GM23338 (cell line): ENCODE results near the gene CDKAL1. TPM values are rescaled to one million over a fixed set of nuclear protein-coding genes. Genes with fewer than 3 reads are reported as not detected.
A peak's percentile ranks its signal among the peaks of the same experiment; 100 is the strongest.

ENCODE experiments used
- ATAC-seq: fragments of 200-7000 bp; cut with Tn5 transposase; 3 replicates; pipeline ENCODE4 v1.9.1; 2020
- DNase-seq: peaks from one replicate; pipeline ENCODE4 v3.0.0-alpha.2; 2015; ENCODE audit warnings: low spot score
- H2AFZ ChIP-seq: fragments of 200-600 bp; sonication (generic); 2 replicates; pipeline ENCODE4 v1.8.0; 2016; ENCODE audit warnings: antibody characterized with exemption, mild to moderate bottlenecking, moderate library complexity
- H3F3A ChIP-seq: fragments of 200-600 bp; sonication (generic); replicated peaks from 2 replicates; pipeline ENCODE4 v1.8.0; 2017; ENCODE audit warnings: antibody characterized with exemption, mixed run types, low read depth
- H3K27ac ChIP-seq: fragments of 200-600 bp; sonication (generic); 2 replicates; pipeline ENCODE4 v1.6.1; 2016; ENCODE audit warnings: low read depth
- H3K27me3 ChIP-seq: fragments of 200-600 bp; sonication (generic); 2 replicates; pipeline ENCODE4 v1.8.0; 2016; ENCODE audit warnings: mild to moderate bottlenecking, mixed run types, moderate library complexity; ENCODE audit not compliant: insufficient read depth
- H3K36me3 ChIP-seq: fragments of 200-600 bp; sonication (generic); 2 replicates; pipeline ENCODE4 v1.8.0; 2016; ENCODE audit warnings: mild to moderate bottlenecking; ENCODE audit not compliant: insufficient read depth
- H3K4me1 ChIP-seq: fragments of 200-600 bp; sonication (generic); 2 replicates; pipeline ENCODE4 v1.8.0; 2016; ENCODE audit warnings: mild to moderate bottlenecking, moderate library complexity; ENCODE audit not compliant: insufficient read depth
- H3K4me2 ChIP-seq: fragments of 200-600 bp; sonication (generic); 2 replicates; pipeline ENCODE4 v1.7.1; 2017; ENCODE audit warnings: mixed run types
- H3K4me3 ChIP-seq: fragments of 200-600 bp; sonication (generic); 2 replicates; pipeline ENCODE4 v1.6.1; 2016; ENCODE audit warnings: mixed run types
- H3K79me2 ChIP-seq: fragments of 200-600 bp; sonication (generic); replicated peaks from 2 replicates; pipeline ENCODE4 v1.8.0; 2017; ENCODE audit warnings: mild to moderate bottlenecking; ENCODE audit not compliant: insufficient read depth
- H3K9me2 ChIP-seq: fragments of 200-600 bp; sonication (generic); 2 replicates; pipeline ENCODE4 v1.8.0; 2017; ENCODE audit not compliant: insufficient read depth
- H4K20me1 ChIP-seq: fragments of 200-600 bp; sonication (generic); replicated peaks from 2 replicates; pipeline ENCODE4 v1.8.0; 2017; ENCODE audit warnings: mild to moderate bottlenecking; ENCODE audit not compliant: insufficient read depth
- H3K27ac Mint-ChIP-seq: 2 replicates; pipeline ENCODE4 v1.8.0; 2020; ENCODE audit warnings: inconsistent platforms, mild to moderate bottlenecking, moderate library complexity, mixed read lengths
- H3K27me3 Mint-ChIP-seq: 3 replicates; pipeline ENCODE4 v1.8.0; 2022; ENCODE audit warnings: low read depth, mild to moderate bottlenecking, moderate library complexity, mixed read lengths, inconsistent platforms; ENCODE audit not compliant: insufficient read depth, poor library complexity
- H3K36me3 Mint-ChIP-seq: 3 replicates; pipeline ENCODE4 v1.8.0; 2021; ENCODE audit warnings: low read depth, mild to moderate bottlenecking, inconsistent platforms, moderate library complexity, mixed read lengths
- H3K4me1 Mint-ChIP-seq: 3 replicates; pipeline ENCODE4 v1.8.0; 2020; ENCODE audit warnings: mild to moderate bottlenecking, inconsistent platforms, mixed read lengths
- H3K4me3 Mint-ChIP-seq: 3 replicates; pipeline ENCODE4 v1.8.0; 2021; ENCODE audit warnings: moderate library complexity, mild to moderate bottlenecking, inconsistent platforms, mixed read lengths
- H3K9me3 Mint-ChIP-seq: 3 replicates; pipeline ENCODE4 v1.8.0; 2020; ENCODE audit warnings: moderate library complexity, mild to moderate bottlenecking, inconsistent platforms, mixed read lengths
- CREB1 ChIP-seq: fragments of 250-450 bp; sonication (Bioruptor Pico); IDR thresholded peaks from 2 replicates; pipeline ENCODE4 v1.5.0; 2020; ENCODE audit warnings: low read depth, mild to moderate bottlenecking, moderate library complexity
- ETS1 ChIP-seq: IDR thresholded peaks from 2 replicates; pipeline ENCODE4 v1.6.1; 2016; ENCODE audit warnings: antibody characterized with exemption
- EZH2 ChIP-seq: fragments of 200-600 bp; sonication (generic); IDR thresholded peaks from one replicate; pipeline ENCODE4 v1.8.0; 2017; ENCODE audit warnings: antibody characterized with exemption, mild to moderate bottlenecking, low read depth; ENCODE audit not compliant: unreplicated experiment
- EZH2phosphoT487 ChIP-seq: fragments of 200-600 bp; sonication (generic); IDR thresholded peaks from one replicate; pipeline ENCODE4 v1.8.1; 2018; ENCODE audit warnings: antibody characterized with exemption; ENCODE audit not compliant: unreplicated experiment
- JUNB ChIP-seq: IDR thresholded peaks from one replicate; pipeline ENCODE4 v1.6.1; 2016; ENCODE audit warnings: antibody characterized with exemption; ENCODE audit not compliant: unreplicated experiment
- NANOG ChIP-seq: IDR thresholded peaks from 2 replicates; pipeline ENCODE4 v1.6.1; 2016; ENCODE audit warnings: antibody characterized with exemption, borderline replicate concordance
- REST ChIP-seq: IDR thresholded peaks from one replicate; pipeline ENCODE4 v1.6.1; 2018; ENCODE audit warnings: antibody characterized with exemption; ENCODE audit not compliant: unreplicated experiment
- ZNF114 ChIP-seq: fragments of 250-450 bp; sonication (Bioruptor Pico); IDR thresholded peaks from 2 replicates; pipeline ENCODE4 v1.5.0; 2020; ENCODE audit warnings: mild to moderate bottlenecking, moderate library complexity
- ZNF331 ChIP-seq: fragments of 250-450 bp; sonication (Bioruptor Pico); IDR thresholded peaks from 2 replicates; pipeline ENCODE4 v1.5.0; 2020; ENCODE audit warnings: low read depth, mild to moderate bottlenecking, moderate library complexity
- polyA plus RNA-seq: library from polyadenylated mRNA; unstranded; fragments of >200 nt; fragmentation: Nextera tagmentation; extraction: Ambion mirVana; gene quantifications from 2 replicates; pipeline ENCODE4 v1.2.1, GENCODE V29; 2016
- total RNA-seq: library from RNA; depleted of rRNA; stranded (reverse); fragments of >200 nt; shearing (Covaris generic); gene quantifications from 2 replicates; pipeline ENCODE4 v1.2.3, GENCODE V29; 2014
- TF ChIP-seq, protein P1 (sequence below), 2 experiments: fragments of 200-600 bp in 1 of 2; sonication (generic) in 1 of 2; conservative IDR thresholded peaks; 2 replicates each; pipeline versions ENCODE4 v1.5.1 to v1.6.1; 2016 to 2017; ENCODE audit warnings: antibody characterized with exemption in 2 of 2, low read depth in 2 of 2, mild to moderate bottlenecking in 2 of 2, moderate library complexity in 1 of 2

CDKAL1 gene
- total and polyA plus RNA-seq, 2 experiments from 2014 or later, result 17.8 to 35.0 TPM

- no peak overlapping the region for H3K4me3 Mint-ChIP-seq
- Histone ChIP-seq H3K27me3 (no peaks in the 10 kb centered on the region), H3K4me3 (no peak overlapping the region), H3F3A (no peaks in the 10 kb centered on the region), H3K27ac (no peak overlapping the region), H4K20me1 (no peaks in the 10 kb centered on the region), H3K4me1 (peaks cover 29% of the 10 kb centered on the region), H2AFZ (no peak overlapping the region), H3K9me2 (no peaks in the 10 kb centered on the region), H3K4me2 (no peak overlapping the region), H3K79me2 (peaks cover 13% of the 10 kb centered on the region), H3K36me3 (no peaks in the 10 kb centered on the region)
- H3K27ac Mint-ChIP-seq, result no peak overlapping the region
- no peaks in the 10 kb centered on the region for H3K36me3 Mint-ChIP-seq
- no peak for TF ChIP-seq ZNF114
- no peak for TF ChIP-seq NANOG
- TF ChIP-seq CREB1 (CRISPR knock-in tag), result no peak
- TF ChIP-seq, protein P1, sequence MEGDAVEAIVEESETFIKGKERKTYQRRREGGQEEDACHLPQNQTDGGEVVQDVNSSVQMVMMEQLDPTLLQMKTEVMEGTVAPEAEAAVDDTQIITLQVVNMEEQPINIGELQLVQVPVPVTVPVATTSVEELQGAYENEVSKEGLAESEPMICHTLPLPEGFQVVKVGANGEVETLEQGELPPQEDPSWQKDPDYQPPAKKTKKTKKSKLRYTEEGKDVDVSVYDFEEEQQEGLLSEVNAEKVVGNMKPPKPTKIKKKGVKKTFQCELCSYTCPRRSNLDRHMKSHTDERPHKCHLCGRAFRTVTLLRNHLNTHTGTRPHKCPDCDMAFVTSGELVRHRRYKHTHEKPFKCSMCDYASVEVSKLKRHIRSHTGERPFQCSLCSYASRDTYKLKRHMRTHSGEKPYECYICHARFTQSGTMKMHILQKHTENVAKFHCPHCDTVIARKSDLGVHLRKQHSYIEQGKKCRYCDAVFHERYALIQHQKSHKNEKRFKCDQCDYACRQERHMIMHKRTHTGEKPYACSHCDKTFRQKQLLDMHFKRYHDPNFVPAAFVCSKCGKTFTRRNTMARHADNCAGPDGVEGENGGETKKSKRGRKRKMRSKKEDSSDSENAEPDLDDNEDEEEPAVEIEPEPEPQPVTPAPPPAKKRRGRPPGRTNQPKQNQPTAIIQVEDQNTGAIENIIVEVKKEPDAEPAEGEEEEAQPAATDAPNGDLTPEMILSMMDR (conservative IDR thresholded peaks at IDR 0.05; ENCODE audit: low read depth in 2 of 2), result no peak
- no peak for TF ChIP-seq REST
- no peak for TF ChIP-seq EZH2phosphoT487
- TF ChIP-seq JUNB, result no peak
- no peak for DNase-seq
- peaks cover 38% of the 10 kb centered on the region for H3K4me1 Mint-ChIP-seq
- no peaks in the 10 kb centered on the region for H3K27me3 Mint-ChIP-seq
- ATAC-seq, result no peak
- H3K9me3 Mint-ChIP-seq, result no peaks in the 10 kb centered on the region
These were observed 159.3 kb downstream of the CDKAL1 start for GRCh38 chr6:20693466-20694063.

GRCh38 chr6:20696676-20697075 lies 162.4 kb downstream of the CDKAL1 start:
- no peak for DNase-seq
- Mint-ChIP-seq H3K27ac (peak overlapping the region; percentile 29; the same call in 1 of the 2 replicates), H3K4me1 (peaks cover 32% of the 10 kb centered on the region)

More at GRCh38 chr6:20696676-20697075, 162.4 kb downstream of the CDKAL1 start:
- Histone ChIP-seq H3K79me2 (0 out of 2 replicates have a peak, but pooled peaks cover 3% of the 10 kb centered on the region), H4K20me1 (no peaks in the 10 kb centered on the region), H3K4me2 (no peak overlapping the region), H3K4me1 (peaks cover 30% of the 10 kb centered on the region), H3K9me2 (no peaks in the 10 kb centered on the region), H3K4me3 (no peak overlapping the region), H3K36me3 (no peaks in the 10 kb centered on the region), H3K27ac (no peak overlapping the region), H2AFZ (no peak overlapping the region), H3K27me3 (no peaks in the 10 kb centered on the region), H3F3A (no peaks in the 10 kb centered on the region)
- Mint-ChIP-seq H3K9me3 (no peaks in the 10 kb centered on the region), H3K4me3 (no peak overlapping the region), H3K27me3 (no peaks in the 10 kb centered on the region), H3K36me3 (no peaks in the 10 kb centered on the region)
- TF ChIP-seq ETS1 (no peak), EZH2 (no peak), JUNB (no peak), NANOG (no peak), ZNF331 (CRISPR knock-in tag) (no peak)
- TF ChIP-seq, protein P1 (conservative IDR thresholded peaks at IDR 0.05; ENCODE audit: low read depth in 2 of 2), result no peak
- ATAC-seq, result no peak
